ENCODE results near the gene TIPRL. TPM values are rescaled to one million over a fixed set of nuclear protein-coding genes. Genes with fewer than 3 reads are reported as not detected.

TIPRL gene
- total and polyA plus RNA-seq, 11 donors, result 11.8 to 39.4 (median 32.7) TPM

GRCh38 chr1:168134642-168135041 is 44.1 kb upstream of the TIPRL start:
- Histone ChIP-seq H3K9me3 (no peaks in the 10 kb centered on the region), H3K36me3 (no peaks in the 10 kb centered on the region), H3K27me3 (peaks cover 0 to 24% (median 0%) of the 10 kb centered on the region in 9 donors), H3K4me1 (peaks cover 0 to 20% (median 12%) of the 10 kb centered on the region in 12 donors), H3K4me3 (peak overlapping the region in 3 of 12 donors; percentile 17 to 92 (median 89)), H3K27ac (no peak overlapping the region)
- 83 to 94% (median 85%) methylated on average over 5 to 7 of the region's 7 CpGs for WGBS, 4 donors
- intact Hi-C loops (cut with DNase I), result loop anchor here in 4 of 10 donors (5.0 kb wide), 2 partner anchors 47 to 52 kb away; no protein-coding TSS in a partner anchor
- no peak for DNase-seq
- no peak for TF ChIP-seq POLR2A (IDR thresholded peaks at IDR 0.05)
- no peak for TF ChIP-seq CTCF (IDR thresholded peaks at IDR 0.05)
- no peak for ATAC-seq

- intact Hi-C loops (cut with DNase I), result loop anchor here in 4 of 10 donors (5.0 kb wide), 2 partner anchors 48 to 53 kb away; no protein-coding TSS in a partner anchor
- H3K27me3 ChIP-seq, result peaks cover 0 to 24% (median 0%) of the 10 kb centered on the region in 9 donors
- H3K27ac ChIP-seq, result peak overlapping the region in 2 of 12 donors; percentile 68 to 82
- no peaks in the 10 kb centered on the region for H3K9me3 ChIP-seq
- WGBS, 4 donors, result 40 to 50% (median 45%) methylated on average over 12 of the region's 12 CpGs
- DNase-seq, result no peak
- ATAC-seq, result no peak
- peak overlapping the region; percentile 40 to 92 (median 81) for H3K4me3 ChIP-seq
- no peaks in the 10 kb centered on the region for H3K36me3 ChIP-seq
- peaks cover 0 to 20% (median 12%) of the 10 kb centered on the region in 12 donors for H3K4me1 ChIP-seq
- TF ChIP-seq CTCF (IDR thresholded peaks at IDR 0.05) (no peak), POLR2A (IDR thresholded peaks at IDR 0.05) (no peak)
These were observed 43.4 kb upstream of the TIPRL start for GRCh38 chr1:168135116-168135920.

GRCh38 chr1:168135921-168136708 is 42.6 kb upstream of the TIPRL start:
- peak in 3 of 5 donors; percentile 9 to 40 (median 29) for DNase-seq
- WGBS, 4 donors, result 0 to 1% (median 0%) methylated on average over 23 to 63 of the region's 63 CpGs

More at GRCh38 chr1:168135921-168136708, 42.6 kb upstream of the TIPRL start:
- no peaks in the 10 kb centered on the region for H3K9me3 ChIP-seq
- peak overlapping the region; percentile 40 to 92 (median 81) for H3K4me3 ChIP-seq
- peaks cover 0 to 24% (median 0%) of the 10 kb centered on the region in 9 donors for H3K27me3 ChIP-seq
- H3K4me1 ChIP-seq, result peaks cover 0 to 20% (median 12%) of the 10 kb centered on the region in 12 donors
- ATAC-seq, result peak in 3 of 4 donors; percentile 36 to 68 (median 42)
- no peaks in the 10 kb centered on the region for H3K36me3 ChIP-seq
- TF ChIP-seq CTCF (IDR thresholded peaks at IDR 0.05) (no peak), POLR2A (IDR thresholded peaks at IDR 0.05) (no peak)
- H3K27ac ChIP-seq, result peak overlapping the region in 11 of 12 donors; percentile 10 to 83 (median 68)
- intact Hi-C loops (cut with DNase I), result loop anchor here in 4 of 10 donors (5.0 kb wide), 2 partner anchors 49 to 54 kb away; no protein-coding TSS in a partner anchor

Data from heart left ventricle (tissue), 16 donors.